Measurements from ENCODE around the gene MUC2.

The MUC2 gene

DNA sequence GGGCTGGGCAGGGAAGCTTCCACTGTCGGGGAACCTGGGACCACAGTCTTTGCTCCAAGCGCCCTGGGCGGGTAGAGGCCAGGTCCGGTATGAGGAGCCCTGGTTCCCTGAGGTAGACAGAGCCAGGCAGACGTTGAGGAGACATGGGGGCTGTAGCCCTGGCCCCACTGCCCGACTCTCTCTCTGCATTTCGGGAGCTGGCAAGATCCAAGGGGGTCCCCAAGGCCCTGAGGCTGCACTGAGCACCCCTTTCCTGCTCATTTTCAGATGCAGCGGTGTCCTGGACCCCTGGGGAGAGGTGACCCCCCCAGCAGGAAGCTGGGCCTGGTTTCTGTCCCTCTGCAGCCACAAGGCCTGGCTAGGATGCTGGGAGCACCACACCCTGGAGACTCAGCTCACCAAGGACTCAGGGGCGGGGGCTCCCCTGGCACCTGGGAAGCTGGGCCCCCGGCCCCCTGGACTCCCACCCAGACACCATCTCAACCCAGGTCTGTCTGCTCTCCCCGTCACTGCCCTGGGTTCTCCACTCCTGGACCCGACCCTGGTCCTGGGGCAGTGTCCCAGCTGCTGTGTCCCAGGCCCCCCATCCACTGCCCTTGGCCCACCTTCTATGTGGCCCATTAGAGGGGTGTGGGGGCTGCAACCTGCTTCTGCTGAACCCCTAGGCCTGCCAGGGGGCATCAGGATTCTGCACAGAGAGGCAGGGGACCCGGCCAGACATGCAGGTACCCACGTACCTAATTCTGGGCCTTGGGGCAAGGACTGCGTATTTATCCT, 23.1 kb upstream of the MUC2 start:
- no peak for DNase-seq

DNA sequence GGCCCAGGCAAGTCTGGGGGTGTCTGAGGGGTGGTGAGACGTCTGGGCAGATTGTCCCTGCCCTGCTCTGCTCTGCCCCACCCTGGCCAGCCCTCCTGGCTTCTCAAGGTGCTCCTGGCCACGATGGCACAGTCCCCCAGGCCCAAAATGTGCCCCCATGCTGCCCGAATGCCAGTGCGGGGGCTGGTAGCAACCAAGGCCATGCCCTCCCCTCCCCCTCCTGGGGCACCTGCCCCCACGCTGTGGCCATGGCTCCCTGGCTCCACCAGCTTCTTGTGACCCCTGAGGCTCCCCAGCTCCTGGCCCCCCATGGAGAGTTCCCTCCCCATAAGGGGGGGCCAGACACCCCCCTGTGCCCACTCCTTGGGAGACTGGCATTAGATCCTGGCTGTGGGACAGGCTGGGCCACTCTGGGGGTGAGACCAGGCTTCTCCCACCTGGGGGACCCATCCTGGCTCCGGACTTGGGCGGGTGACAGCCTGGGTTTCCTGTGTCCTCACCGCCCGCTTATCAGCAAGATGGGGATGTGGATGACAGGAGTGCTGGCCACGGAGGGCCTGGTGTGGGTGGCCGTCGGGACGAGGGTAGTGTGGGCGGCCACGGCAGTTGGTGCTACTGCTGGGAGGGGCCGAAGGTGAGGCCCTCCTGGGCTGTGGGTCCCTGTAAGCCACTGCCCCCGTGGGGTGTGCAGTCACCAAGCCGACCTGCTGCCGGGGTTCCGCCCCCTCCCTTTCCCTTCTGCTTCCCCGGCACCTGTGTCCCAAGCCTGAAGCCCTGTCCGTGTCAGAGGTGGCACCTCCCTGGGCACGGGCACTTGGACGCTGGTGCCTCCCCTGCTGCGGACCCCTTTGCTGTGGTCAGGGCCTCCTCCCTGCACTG, 22.3 kb upstream of the MUC2 start:
- no peak for DNase-seq

- DNase-seq: no peak
Observed at GRCh38 chr11:1053121-1053901, 21.4 kb upstream of the MUC2 start.

DNA sequence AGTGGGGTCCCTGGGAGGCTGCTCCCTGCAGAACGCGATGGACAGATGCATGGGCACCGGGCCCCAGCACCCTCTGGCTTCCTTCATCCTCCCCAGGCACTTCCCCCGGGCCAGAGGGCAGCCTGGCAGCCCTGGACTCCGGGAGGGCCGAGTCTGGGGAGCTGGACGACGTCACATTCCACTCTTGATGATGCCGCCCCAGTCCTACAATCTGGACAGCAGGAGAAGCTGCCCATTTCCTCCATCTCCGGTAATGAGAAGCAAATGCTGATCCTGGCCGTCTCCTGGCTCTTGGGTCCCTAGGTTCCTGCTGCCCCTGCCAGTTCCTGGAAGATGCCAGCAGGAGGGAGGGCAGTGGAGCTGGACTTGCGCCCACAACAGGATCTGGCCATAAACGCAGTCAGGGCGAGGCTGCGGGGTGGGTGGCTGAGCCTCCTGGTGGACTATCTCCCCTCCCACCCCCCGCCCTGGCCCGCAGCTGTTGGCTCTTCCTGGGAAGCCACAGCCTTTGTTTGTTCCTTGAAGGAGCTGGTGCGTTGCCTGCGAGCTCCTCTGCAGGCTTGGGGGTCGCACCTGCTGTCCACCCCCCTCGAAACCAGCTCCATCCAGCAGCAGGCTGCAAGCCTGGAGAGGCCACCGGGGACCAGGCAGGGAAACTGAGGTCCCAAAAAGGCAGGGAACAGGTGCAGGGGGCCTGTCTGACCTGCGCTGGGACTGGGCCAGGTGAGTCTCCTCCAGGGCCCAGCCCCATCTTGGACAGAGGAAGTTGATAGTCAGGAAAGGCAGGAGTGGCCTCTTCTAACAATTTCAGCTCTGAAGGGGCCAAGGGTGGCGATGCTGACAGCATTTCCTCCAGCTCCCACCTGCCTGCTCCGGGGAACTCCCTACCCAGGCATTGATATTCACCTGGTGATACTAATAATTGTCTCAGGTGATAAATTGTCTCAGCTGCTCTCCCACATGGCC, 20.2 kb upstream of the MUC2 start:
- DNase-seq: peak; percentile 9

DNA sequence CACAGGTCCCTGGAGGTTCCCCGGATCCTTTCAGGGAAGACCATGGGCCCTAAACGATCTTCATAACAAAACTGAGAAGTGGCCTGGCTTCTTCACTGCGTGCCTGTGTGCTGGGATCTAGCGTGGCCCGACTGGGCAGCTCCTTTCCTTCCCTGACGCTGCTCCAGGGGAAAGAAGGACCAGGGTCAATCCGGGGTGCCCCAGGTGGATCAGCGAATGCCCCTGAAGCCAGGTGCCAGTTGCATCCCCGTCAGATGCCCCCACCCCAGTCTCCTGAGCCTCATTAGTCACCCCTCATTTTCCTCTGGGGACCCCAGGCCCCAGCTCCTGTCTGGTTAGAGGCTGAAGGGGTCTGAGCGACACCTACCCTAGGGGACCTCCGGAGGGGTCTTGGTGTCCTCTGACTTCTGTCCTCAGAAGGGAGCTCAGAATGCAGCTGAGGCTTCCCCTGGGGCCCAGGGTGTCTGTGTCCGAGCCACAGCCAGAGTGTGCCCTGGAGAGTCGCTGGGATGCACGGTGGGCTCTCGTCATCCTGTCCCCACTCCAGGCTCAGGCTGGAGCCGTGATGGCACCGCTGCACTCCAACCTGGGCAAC, 19.5 kb upstream of the MUC2 start:
- DNase-seq: no peak

GRCh38 chr11:1055990-1056771, 18.5 kb upstream of the MUC2 start:
- DNase-seq: no peak

DNA sequence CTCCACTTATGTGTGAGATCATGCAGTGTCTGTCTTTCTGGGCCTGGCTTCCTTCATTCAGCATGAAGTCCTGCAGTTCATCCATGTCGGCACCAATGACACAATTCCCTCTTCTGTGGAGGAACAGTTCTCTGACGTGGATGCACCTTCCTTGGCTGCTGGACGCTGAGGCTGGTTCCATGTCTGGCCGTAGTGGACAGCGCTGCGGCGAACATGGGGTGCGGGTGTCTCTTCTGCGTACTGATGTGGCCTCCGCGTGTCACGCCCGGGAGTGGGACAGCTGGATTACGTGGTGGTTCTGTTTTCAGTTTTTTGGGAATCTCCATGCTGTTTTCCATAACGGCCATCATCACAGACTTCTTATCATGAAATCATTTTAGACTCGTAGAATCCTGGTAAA, 16.9 kb upstream of the MUC2 start:
- DNase-seq: no peak

GRCh38 chr11:1059759-1060158, 14.9 kb upstream of the MUC2 start:
- no peak for DNase-seq

DNA sequence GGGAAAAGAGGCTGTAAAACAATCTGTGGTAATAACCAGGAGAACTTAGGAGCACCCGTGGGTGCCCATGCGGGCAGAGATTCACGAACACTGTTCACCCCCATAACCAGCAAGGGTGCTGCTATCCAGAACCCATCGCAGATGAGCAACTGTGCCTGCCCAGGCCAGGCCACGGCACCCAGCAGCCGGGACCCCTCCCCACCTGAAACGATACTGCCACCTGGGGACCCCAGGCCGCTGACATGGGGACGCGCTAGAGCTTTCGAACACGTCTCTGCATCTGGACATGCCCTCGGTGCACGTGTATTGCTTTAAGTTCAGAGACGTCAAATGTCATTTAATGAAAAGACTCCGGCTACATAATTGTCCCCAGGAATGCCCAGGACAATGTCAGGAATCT, 14.3 kb upstream of the MUC2 start:
- DNase-seq: no peak

DNA sequence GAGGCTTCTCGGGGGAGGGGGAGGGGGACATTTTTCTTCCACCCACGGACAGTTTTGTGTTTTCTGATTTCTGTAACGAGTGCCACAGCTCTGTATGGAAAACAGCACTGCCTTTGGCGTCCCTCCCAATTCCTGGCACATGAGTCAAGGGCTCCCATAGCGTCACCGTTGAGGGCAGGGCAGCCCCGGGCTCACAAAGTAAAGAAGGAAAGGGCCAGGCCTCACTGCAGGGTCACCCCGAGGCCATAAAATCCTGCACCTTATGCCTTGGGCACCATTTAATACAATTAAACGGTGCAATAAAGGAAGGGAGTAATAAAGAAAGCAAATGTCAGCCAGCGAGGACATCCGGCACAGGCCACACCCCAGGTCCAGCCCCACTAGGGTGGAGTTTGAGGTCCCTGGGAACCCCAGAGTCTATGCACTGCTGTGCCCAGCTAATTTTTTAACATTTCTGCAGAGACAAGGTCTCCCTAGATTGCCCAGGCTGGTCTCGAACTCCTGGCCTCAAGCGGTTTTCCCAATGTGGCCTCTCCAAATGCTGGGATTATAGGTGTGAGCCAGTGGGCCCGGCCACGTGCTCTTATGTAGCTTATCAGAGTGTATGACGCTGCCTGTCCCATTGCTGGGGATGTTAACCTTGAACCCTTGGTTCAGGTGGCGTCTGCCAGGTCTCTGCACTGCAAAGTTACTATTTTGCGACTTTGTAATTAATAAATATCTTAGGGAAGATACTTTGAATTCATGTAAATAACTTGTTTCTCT, 13.6 kb upstream of the MUC2 start:
- DNase-seq: peak; percentile 74

GRCh38 chr11:1062075-1062820, 12.4 kb upstream of the MUC2 start:
- DNase-seq: no peak

- no peak for DNase-seq
Observed at GRCh38 chr11:1064167-1064566, 10.5 kb upstream of the MUC2 start.

GRCh38 chr11:1067812-1068496, 6.7 kb upstream of the MUC2 start:
- no peak for DNase-seq

GRCh38 chr11:1069740-1070139, 4.9 kb upstream of the MUC2 start:
- DNase-seq: no peak

- DNase-seq: no peak
Observed at GRCh38 chr11:1070594-1071462, 3.8 kb upstream of the MUC2 start.

GRCh38 chr11:1071571-1072115, 3.0 kb upstream of the MUC2 start:
- DNase-seq: no peak
